Mammary epithelial cell (primary cell): Measurements from ENCODE around the gene C3orf18.

Source experiments
- EZH2 ChIP-seq: IDR thresholded peaks from 2 replicates; pipeline ENCODE4 v1.6.1; 2012; ENCODE audit warnings: low read length, inconsistent platforms, borderline replicate concordance
- TF ChIP-seq, protein P1 (sequence below), 2 donors: IDR thresholded peaks in 1 of 2; conservative IDR thresholded peaks in 1 of 2; 2 replicates each; pipeline ENCODE4 v1.5.1; 2011 to 2012; ENCODE audit warnings: inconsistent platforms in 2 of 2, low read length in 2 of 2, mild to moderate bottlenecking in 2 of 2, control low read depth in 1 of 2, low read depth in 1 of 2; ENCODE audit not compliant: insufficient read depth in 1 of 2; ENCODE audit errors: extremely low read depth in 1 of 2

DNA sequence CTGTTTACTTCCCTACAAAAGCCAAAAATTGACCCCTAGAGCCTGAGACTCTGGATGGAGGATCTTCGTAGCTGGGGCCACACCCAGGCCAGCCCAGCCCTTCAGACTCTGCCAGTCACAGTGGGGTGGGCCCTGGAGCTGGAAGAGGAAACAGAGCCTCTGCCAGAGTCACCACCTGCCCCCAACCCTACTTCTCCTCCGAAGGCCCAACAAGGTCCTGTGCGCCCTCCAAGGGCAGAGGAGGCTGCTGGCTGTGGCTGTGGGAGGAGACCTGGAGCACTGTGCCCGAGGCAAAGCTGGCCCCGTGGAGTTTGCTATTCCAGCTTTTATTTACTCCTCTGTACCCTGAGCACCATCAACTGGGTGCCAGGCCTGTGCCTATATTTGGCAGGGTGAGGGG is 25.0 kb upstream of the C3orf18 start:
- TF ChIP-seq EZH2 = no peak
- TF ChIP-seq, protein P1, sequence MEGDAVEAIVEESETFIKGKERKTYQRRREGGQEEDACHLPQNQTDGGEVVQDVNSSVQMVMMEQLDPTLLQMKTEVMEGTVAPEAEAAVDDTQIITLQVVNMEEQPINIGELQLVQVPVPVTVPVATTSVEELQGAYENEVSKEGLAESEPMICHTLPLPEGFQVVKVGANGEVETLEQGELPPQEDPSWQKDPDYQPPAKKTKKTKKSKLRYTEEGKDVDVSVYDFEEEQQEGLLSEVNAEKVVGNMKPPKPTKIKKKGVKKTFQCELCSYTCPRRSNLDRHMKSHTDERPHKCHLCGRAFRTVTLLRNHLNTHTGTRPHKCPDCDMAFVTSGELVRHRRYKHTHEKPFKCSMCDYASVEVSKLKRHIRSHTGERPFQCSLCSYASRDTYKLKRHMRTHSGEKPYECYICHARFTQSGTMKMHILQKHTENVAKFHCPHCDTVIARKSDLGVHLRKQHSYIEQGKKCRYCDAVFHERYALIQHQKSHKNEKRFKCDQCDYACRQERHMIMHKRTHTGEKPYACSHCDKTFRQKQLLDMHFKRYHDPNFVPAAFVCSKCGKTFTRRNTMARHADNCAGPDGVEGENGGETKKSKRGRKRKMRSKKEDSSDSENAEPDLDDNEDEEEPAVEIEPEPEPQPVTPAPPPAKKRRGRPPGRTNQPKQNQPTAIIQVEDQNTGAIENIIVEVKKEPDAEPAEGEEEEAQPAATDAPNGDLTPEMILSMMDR (conservative IDR thresholded peaks at IDR 0.05 in 1 of 2, IDR thresholded peaks at IDR 0.05 in 1 of 2; ENCODE audit: extremely low read depth in 1 of 2, insufficient read depth in 1 of 2, low read depth in 1 of 2, low read length in 2 of 2) = no peak
